ENCODE results near the gene UBE3B. TPM values are rescaled to one million over a fixed set of nuclear protein-coding genes. Genes with fewer than 3 reads are reported as not detected.

Gene UBE3B
- total RNA-seq, 1 experiment from 2014 or later, result 18.8 TPM

GRCh38 chr12:109544955-109545531 is 67.6 kb downstream of the UBE3B start:
- DNase-seq, result peak; percentile 85
- Histone ChIP-seq H3K4me3 (no peak overlapping the region), H3K36me3 (no peaks in the 10 kb centered on the region), H3K9me3 (no peaks in the 10 kb centered on the region), H3K27me3 (no peaks in the 10 kb centered on the region)

GRCh38 chr12:109545826-109546225 is 68.4 kb downstream of the UBE3B start:
- Histone ChIP-seq H3K9me3 (no peaks in the 10 kb centered on the region), H3K36me3 (no peaks in the 10 kb centered on the region), H3K4me3 (no peak overlapping the region), H3K27me3 (no peaks in the 10 kb centered on the region)
- no peak for DNase-seq

GRCh38 chr12:109547286-109547685 is 69.9 kb downstream of the UBE3B start:
- Histone ChIP-seq H3K4me3 (no peak overlapping the region), H3K36me3 (no peaks in the 10 kb centered on the region), H3K9me3 (no peaks in the 10 kb centered on the region), H3K27me3 (no peaks in the 10 kb centered on the region)
- no peak for DNase-seq

- no peaks in the 10 kb centered on the region for H3K36me3 ChIP-seq
- DNase-seq, result no peak
- H3K4me3 ChIP-seq, result no peak overlapping the region
- H3K9me3 ChIP-seq, result no peaks in the 10 kb centered on the region
- H3K27me3 ChIP-seq, result no peaks in the 10 kb centered on the region
Observed at GRCh38 chr12:109548258-109548657, 70.8 kb downstream of the UBE3B start.

- H3K27me3 ChIP-seq, result no peaks in the 10 kb centered on the region
- no peaks in the 10 kb centered on the region for H3K36me3 ChIP-seq
- H3K9me3 ChIP-seq, result no peaks in the 10 kb centered on the region
- no peak overlapping the region for H3K4me3 ChIP-seq
- no peak for DNase-seq
Observed at GRCh38 chr12:109549613-109550270, 72.3 kb downstream of the UBE3B start.

GRCh38 chr12:109550281-109550680 is 72.8 kb downstream of the UBE3B start:
- DNase-seq, result no peak
- no peaks in the 10 kb centered on the region for H3K36me3 ChIP-seq
- H3K9me3 ChIP-seq, result no peaks in the 10 kb centered on the region
- H3K27me3 ChIP-seq, result no peaks in the 10 kb centered on the region
- H3K4me3 ChIP-seq, result no peak overlapping the region

- DNase-seq, result no peak
- no peak overlapping the region for H3K4me3 ChIP-seq
- no peaks in the 10 kb centered on the region for H3K9me3 ChIP-seq
- H3K36me3 ChIP-seq, result no peaks in the 10 kb centered on the region
- H3K27me3 ChIP-seq, result no peaks in the 10 kb centered on the region
Observed at GRCh38 chr12:109551108-109551507, 73.7 kb downstream of the UBE3B start.

- DNase-seq, result no peak
- no peak overlapping the region for H3K4me3 ChIP-seq
- H3K9me3 ChIP-seq, result no peaks in the 10 kb centered on the region
- no peaks in the 10 kb centered on the region for H3K36me3 ChIP-seq
- no peaks in the 10 kb centered on the region for H3K27me3 ChIP-seq
Observed at GRCh38 chr12:109552971-109553370, 75.5 kb downstream of the UBE3B start.

GRCh38 chr12:109553483-109553882 is 76.0 kb downstream of the UBE3B start:
- H3K9me3 ChIP-seq, result no peaks in the 10 kb centered on the region
- peak; percentile 71 for DNase-seq
- no peaks in the 10 kb centered on the region for H3K27me3 ChIP-seq
- no peaks in the 10 kb centered on the region for H3K36me3 ChIP-seq
- no peak overlapping the region for H3K4me3 ChIP-seq

GRCh38 chr12:109553906-109554500 is 76.6 kb downstream of the UBE3B start:
- H3K9me3 ChIP-seq, result no peaks in the 10 kb centered on the region
- peak; percentile 31 for DNase-seq
- no peaks in the 10 kb centered on the region for H3K27me3 ChIP-seq
- no peaks in the 10 kb centered on the region for H3K36me3 ChIP-seq
- no peak overlapping the region for H3K4me3 ChIP-seq

- Histone ChIP-seq H3K27me3 (no peaks in the 10 kb centered on the region), H3K36me3 (no peaks in the 10 kb centered on the region), H3K9me3 (no peaks in the 10 kb centered on the region), H3K4me3 (no peak overlapping the region)
- DNase-seq, result no peak
Observed at GRCh38 chr12:109554761-109555160, 77.3 kb downstream of the UBE3B start.

- H3K9me3 ChIP-seq, result no peaks in the 10 kb centered on the region
- H3K27me3 ChIP-seq, result no peaks in the 10 kb centered on the region
- H3K4me3 ChIP-seq, result no peak overlapping the region
- H3K36me3 ChIP-seq, result no peaks in the 10 kb centered on the region
- DNase-seq, result no peak
Observed at GRCh38 chr12:109555431-109556315, 78.2 kb downstream of the UBE3B start.

GRCh38 chr12:109557200-109557599 is 79.8 kb downstream of the UBE3B start:
- no peak for DNase-seq
- H3K9me3 ChIP-seq, result no peaks in the 10 kb centered on the region
- no peaks in the 10 kb centered on the region for H3K27me3 ChIP-seq
- H3K36me3 ChIP-seq, result no peaks in the 10 kb centered on the region
- no peak overlapping the region for H3K4me3 ChIP-seq

- DNase-seq, result no peak
- Histone ChIP-seq H3K9me3 (no peaks in the 10 kb centered on the region), H3K27me3 (no peaks in the 10 kb centered on the region), H3K4me3 (no peak overlapping the region), H3K36me3 (no peaks in the 10 kb centered on the region)
Observed at GRCh38 chr12:109557805-109558204, 80.4 kb downstream of the UBE3B start.

- no peak overlapping the region for H3K4me3 ChIP-seq
- no peaks in the 10 kb centered on the region for H3K36me3 ChIP-seq
- H3K27me3 ChIP-seq, result no peaks in the 10 kb centered on the region
- no peaks in the 10 kb centered on the region for H3K9me3 ChIP-seq
- no peak for DNase-seq
Observed at GRCh38 chr12:109558374-109559199, 81.2 kb downstream of the UBE3B start.

GRCh38 chr12:109559200-109559505 is 81.7 kb downstream of the UBE3B start:
- Histone ChIP-seq H3K36me3 (no peaks in the 10 kb centered on the region), H3K27me3 (no peaks in the 10 kb centered on the region), H3K4me3 (no peak overlapping the region), H3K9me3 (no peaks in the 10 kb centered on the region)
- DNase-seq, result no peak

GRCh38 chr12:109559601-109560000 is 82.2 kb downstream of the UBE3B start:
- Histone ChIP-seq H3K9me3 (no peaks in the 10 kb centered on the region), H3K36me3 (no peaks in the 10 kb centered on the region), H3K27me3 (no peaks in the 10 kb centered on the region), H3K4me3 (no peak overlapping the region)
- no peak for DNase-seq
